C4-2B (cell line): ENCODE data around the gene MIPOL1.

Experiments
- CTCF ChIP-seq: fragments of 450-650 bp; conservative IDR thresholded peaks from 2 replicates; pipeline ENCODE4 v1.5.1; 2017; ENCODE audit warnings: mild to moderate bottlenecking
- ZFX ChIP-seq: fragments of 450-650 bp; IDR thresholded peaks from 2 replicates; pipeline ENCODE4 v1.6.1; 2017

- TF ChIP-seq CTCF: no peak
- no peak for TF ChIP-seq ZFX
Observed at GRCh38 chr14:37172936-37173614, 24.7 kb upstream of the MIPOL1 start.
